GM21423 (cell line): ENCODE results near the gene MUC20.
"Not testable (repeated sequence)": the region's sequence is repeated elsewhere in the genome, so short reads cannot be mapped to it uniquely, and the experiment has no call there.

ENCODE experiments used
- ATAC-seq: cut with Tn5 transposase; IDR thresholded peaks from one replicate; pipeline ENCODE4 v1.9.1; 2021; ENCODE audit warnings: mild to moderate bottlenecking, moderate library complexity; ENCODE audit not compliant: unreplicated experiment

Gene MUC20

DNA sequence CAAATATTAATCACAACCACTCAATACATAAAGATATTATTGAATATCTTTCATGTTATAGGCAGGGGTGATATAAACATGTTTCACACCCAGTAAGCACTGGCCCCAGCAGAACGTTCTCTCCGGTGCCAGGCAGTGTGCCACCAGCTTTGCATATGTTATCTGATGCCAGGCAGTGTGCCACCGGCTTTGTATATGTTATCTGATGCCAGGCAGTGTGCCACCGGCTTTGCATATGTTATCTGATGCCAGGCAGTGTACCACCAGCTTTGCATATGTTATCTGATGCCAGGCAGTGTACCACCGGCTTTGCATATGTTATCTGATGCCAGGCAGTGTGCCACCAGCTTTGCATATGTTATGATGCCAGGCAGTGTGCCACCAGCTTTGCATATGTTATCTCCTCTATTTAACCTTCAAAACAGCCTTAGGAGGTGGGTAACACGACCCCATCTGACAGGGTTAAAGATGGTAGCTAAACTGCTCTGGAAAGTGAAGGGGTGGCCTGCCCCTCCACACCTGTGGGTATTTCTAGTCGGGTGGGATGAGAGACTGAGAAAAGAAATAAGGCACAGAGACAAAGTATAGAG, 6.9 kb downstream of the MUC20 start:
- ATAC-seq: no peak

- ATAC-seq: not testable (repeated sequence)
Observed at GRCh38 chr3:195728789-195729188, 8.0 kb downstream of the MUC20 start.

DNA sequence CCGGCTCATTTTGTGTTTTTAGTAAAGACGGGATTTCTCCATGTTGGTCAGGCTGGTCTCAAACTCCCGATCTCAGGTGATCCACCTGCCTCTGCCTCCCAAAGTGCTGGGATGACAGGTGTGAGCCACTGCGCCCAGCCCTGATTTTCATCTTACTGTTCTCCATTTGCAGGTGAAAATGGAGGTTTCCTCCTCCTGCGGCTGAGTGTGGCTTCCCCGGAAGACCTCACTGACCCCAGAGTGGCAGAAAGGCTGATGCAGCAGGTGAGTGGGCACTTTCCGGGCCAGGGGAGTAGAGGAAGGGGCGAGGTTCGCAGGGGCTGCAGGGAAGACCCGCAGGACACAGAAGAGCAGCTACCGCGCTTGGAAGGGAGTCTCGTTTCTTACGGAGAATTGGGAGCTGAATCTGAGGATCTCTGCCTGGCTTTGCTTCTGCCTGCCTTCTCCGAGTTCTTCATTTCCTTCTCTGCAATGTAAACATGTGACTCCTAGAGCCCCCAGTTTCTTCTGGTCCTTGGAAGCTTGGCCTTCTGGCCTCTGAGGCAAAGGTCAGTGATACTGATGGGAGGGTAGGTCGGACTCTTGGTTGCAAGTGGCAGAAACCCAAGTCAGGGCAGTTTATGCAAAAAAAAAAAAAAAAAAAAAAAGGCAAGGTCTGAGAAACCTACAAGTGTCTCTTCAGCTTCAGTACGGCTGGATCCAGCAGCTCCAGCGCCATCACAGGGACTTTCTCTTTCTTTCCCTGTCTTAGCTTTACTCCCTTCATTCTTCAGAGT, 8.9 kb downstream of the MUC20 start:
- no peak for ATAC-seq

GRCh38 chr3:195731356-195731905, 10.7 kb downstream of the MUC20 start:
- no peak for ATAC-seq

DNA sequence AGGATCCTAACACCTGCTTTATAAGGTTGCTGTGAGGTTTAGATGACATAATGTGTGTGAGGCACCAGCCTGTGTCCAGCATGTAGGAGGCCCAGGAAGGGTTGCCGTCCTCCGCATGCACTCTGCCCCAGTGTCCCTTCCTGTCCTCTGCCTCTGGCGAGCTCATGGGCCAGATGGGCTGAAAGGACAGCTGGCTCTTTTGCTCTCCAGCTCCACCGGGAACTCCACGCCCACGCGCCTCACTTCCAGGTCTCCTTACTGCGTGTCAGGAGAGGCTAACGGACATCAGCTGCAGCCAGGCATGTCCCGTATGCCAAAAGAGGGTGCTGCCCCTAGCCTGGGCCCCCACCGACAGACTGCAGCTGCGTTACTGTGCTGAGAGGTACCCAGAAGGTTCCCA, 12.2 kb downstream of the MUC20 start:
- ATAC-seq: no peak

DNA sequence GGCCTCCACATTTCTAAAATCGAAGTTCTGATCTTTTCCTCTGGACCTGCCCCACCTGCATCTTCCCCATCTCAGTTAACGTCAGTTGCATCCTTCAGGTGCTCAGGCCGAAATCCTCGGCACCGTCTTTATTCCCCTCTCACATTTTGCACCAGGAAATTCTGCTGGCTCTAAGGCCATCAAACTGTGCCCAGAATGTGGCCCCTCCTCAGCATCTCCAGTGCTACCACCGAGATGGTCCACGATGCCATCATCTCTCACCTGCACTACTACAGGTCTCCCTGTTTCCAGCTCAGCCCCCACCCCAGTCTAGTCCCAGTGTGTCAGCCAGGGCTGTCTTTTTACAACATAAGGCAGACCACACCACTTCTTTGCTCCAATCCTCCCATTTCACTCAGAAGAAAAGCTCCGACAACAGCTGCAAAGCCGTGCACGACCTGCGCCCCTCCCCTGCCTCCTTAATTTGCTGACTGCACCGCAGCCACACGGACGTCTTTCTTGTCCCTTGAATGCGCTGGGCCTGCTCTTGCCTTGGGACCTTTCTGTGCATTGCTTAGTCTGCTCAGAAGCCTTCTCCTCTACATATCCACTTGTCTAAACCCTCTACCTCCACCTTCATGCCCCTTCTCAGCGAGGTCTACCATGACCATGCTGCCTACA, 14.4 kb downstream of the MUC20 start:
- ATAC-seq: no peak

DNA sequence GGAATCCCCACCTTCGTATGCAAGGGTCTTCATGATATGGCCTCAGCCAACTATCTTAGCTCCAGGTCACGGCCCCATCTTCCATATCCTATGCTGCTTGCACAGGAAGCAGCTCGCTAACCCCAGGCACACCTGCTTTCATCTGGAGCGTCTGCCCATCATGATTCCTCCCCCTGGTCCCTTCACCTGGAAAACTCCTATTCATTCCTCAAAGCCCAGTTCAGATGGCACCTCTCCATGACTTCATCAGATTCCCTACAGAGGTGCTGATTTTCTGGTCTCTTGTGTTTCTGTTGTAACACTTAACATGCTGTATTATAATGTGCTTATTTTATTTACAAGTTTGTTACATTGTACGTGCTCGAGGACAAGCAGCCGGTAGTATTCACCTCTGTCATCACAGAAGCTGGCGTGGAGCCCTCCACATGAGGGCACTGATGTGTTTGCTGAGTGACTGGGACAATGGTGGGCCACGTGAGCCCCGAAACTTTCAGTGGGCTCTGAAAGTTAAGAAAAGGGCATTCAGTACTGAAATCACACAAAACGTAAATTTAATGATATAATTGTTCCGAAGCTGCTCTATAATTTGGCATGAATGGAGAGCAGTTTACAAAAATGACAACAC, 16.2 kb downstream of the MUC20 start:
- ATAC-seq: no peak

DNA sequence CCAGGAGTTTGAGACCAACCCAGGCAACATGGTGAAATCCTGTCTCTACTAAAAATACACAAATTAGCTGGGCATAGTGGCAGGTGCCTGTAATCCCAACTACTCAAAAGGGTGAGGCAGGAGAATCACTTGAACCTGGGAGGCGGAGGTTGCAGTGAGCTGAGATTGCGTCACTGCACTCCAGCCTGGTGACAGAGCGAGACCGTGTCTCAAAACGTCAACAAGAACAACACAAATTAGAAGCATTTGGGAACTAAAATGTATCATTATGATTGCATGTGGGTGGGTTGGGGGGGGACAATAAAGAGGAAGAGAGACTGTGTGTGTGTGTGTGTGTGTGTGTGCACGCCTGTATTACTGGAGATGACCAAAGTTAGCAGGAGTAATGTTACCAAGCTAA, 17.0 kb downstream of the MUC20 start:
- ATAC-seq: not testable (repeated sequence)

GRCh38 chr3:195738274-195739044, 17.7 kb downstream of the MUC20 start:
- no peak for ATAC-seq

- no peak for ATAC-seq
Observed at GRCh38 chr3:195739561-195740111, 18.9 kb downstream of the MUC20 start.

DNA sequence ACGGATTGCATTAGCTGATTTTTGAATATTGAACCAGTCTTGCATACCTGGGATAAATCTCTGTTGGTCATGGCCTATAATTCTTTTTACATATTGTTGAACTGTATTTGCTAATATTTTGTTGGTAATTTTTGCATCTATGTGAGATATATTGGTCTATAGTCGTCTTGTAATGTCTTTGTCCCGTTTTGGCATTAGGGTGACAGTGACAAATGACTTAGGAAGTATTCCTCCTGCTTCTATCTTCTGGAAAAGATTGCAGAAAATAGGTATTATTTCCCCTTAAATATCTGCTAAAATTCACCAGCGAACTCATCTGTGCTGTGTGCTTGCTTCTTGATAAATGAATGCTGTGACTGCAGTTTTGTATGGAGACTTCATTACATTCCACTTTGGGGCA, 23.7 kb downstream of the MUC20 start:
- ATAC-seq: no peak

DNA sequence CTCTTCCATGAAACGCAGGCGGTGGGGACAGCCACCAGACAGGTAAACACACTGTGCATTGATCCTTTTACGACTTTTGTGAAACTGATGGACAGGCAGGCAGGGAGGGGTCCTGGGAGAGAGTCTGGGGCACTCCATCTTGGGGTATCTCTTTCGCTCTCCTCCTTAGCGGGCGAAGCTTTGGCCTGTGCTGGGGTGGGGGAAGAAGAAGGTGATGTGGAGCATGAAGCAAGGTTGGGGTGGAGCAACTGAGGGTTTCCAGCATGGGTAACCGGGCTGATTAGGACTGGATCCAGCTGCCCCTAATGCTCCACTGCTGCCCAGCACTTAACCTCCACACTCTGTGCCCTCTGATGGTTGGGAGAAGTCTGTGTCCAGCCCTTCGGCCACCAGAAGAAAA, 25.6 kb downstream of the MUC20 start:
- no peak for ATAC-seq

GRCh38 chr3:195746751-195747150, 26.0 kb downstream of the MUC20 start:
- no peak for ATAC-seq

DNA sequence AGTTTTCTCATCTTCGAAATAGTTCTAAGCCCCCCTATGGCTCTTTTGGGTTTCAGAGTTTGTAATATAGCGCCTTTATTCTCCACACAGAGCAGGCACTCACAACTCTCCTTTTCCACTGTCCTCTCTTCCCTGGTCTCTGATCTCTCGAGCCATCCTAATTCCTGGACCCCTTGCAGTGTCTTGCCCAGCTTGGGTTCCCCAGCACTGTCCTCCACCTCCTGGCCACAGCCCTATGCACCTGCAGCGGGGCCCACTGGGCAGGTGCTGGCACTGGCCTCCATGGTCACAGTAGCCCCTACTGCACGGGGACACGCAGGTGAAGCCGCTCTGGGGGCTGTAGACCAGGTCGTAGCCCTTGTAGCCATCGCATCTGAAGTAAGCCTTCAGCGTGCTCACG, 27.9 kb downstream of the MUC20 start:
- ATAC-seq: no peak

- ATAC-seq: not testable (repeated sequence)
Observed at GRCh38 chr3:195749101-195749500, 28.3 kb downstream of the MUC20 start.

DNA sequence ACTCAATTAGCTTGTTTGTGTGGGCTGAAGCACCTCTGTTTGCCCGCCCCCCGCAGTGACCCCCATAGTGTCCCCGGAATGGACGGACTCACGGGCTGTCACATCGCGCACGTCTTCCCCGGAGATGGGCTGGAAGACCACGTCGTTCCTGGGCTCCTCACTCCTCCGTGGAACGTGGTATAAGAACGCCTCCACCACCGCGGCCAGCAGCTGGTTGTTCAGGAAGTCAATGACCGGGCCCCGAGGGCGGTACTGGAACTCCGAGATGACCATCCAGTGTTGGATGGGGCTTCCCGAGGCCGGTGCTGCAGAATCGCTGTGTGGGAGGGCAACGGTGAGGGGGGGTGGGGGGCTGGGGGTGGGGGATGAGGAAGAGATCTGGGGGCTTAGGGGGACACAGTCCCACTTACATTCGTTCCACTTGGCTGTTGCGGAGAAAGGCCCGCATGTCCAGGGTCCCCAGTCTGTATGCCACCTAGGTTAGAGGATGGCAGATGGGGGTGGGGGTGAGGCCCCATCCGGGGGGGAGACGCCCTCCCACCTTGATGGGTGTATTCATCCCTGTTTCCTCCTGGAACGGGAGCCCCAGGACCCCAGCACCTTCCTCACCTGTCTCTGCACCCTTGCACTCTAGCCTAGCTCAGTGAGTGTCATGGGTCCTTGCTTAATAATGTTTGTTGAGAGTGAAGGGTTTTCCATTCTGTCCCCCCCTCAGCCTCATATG, 30.2 kb downstream of the MUC20 start:
- ATAC-seq: no peak

DNA sequence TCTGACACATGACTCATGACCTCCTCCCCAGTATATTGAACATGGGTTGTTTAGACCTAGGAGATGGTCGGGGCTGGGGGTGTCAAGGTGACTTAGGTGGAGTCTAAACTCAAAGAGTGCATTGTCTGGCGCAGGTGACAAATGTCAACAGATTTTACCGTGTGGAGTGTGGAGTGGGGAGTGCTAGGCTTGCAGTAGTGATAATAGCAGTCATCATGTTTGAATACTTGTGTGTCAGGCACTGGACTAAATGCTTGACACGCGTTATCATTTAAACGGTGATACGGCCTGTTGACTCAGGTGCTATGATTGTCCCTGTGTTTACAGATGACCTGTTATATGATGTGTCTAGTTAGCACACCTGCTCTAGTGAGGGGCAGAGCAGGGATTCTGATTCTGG, 30.8 kb downstream of the MUC20 start:
- no peak for ATAC-seq

GRCh38 chr3:195752066-195752465, 31.3 kb downstream of the MUC20 start:
- no peak for ATAC-seq

- ATAC-seq: no peak
Observed at GRCh38 chr3:195752546-195753331, 32.0 kb downstream of the MUC20 start.
